HepG2 (cell line): ENCODE results near the gene BGN. TPM values are rescaled to one million over a fixed set of nuclear protein-coding genes. Genes with fewer than 3 reads are reported as not detected.

Experiments used
- ATAC-seq: fragments of 200-7000 bp; cut with Tn5 transposase; 3 replicates; pipeline ENCODE4 v1.9.1; 2020; ENCODE audit warnings: mild to moderate bottlenecking, moderate library complexity
- BruUV-seq: library from RNA; stranded (reverse); fragments of 400-500 nt; replicated peaks from 2 replicates; lab custom pipeline; 2021; lab: Mats Ljungman, UMichigan
- CTCF ChIA-PET: fragments of 300-600 bp; formaldehyde crosslinking; extraction: SDS; loops from one replicate; lab custom pipeline; 2021; ENCODE audit warnings: low total read pairs, inconsistent platforms, low intra/inter-chr PET ratio; lab: Yijun Ruan, JAX
- POLR2A ChIA-PET: fragments of 350-600 bp; sonication (Branson Sonifier 250); formaldehyde crosslinking; loops from one replicate; lab custom pipeline; 2020; ENCODE audit warnings: antibody characterized with exemption, inconsistent platforms; lab: Yijun Ruan, JAX
- DNase-seq: peaks from one replicate; pipeline ENCODE4 v3.0.0-alpha.2; 2015; ENCODE audit warnings: low spot score
- FAIRE-seq: peaks from 3 replicates; lab custom pipeline; 2011; peaks lifted over from hg19 to GRCh38; lab: Jason Lieb, UNC
- H2AFZ ChIP-seq: one replicate; pipeline ENCODE4 v1.6.1; 2011; ENCODE audit warnings: low read length, inconsistent platforms
- H3K27ac ChIP-seq: fragments of 300-600 bp; 3 replicates; pipeline ENCODE4 v1.8.0; 2011; ENCODE audit warnings: mixed run types, mild to moderate bottlenecking, mixed read lengths, low read length, inconsistent platforms; ENCODE audit not compliant: insufficient read depth; ENCODE audit errors: extremely low read length
- H3K27me3 ChIP-seq, 2 experiments: fragments of 200-600 bp in 1 of 2; 2 replicates in 1 of 2; 3 replicates in 1 of 2; pipeline versions ENCODE4 v1.6.0 to v1.8.0; 2011; ENCODE audit warnings: low read length in 2 of 2, mild to moderate bottlenecking in 2 of 2, moderate library complexity in 2 of 2, inconsistent platforms in 1 of 2; ENCODE audit not compliant: insufficient read depth in 2 of 2, control insufficient read depth in 1 of 2
- H3K36me3 ChIP-seq, 2 experiments: fragments of 200-600 bp in 1 of 2; replicated peaks in 1 of 2; 2 replicates in 1 of 2; 3 replicates in 1 of 2; pipeline versions ENCODE4 v1.5.1 to v1.8.0; 2011; ENCODE audit warnings: low read length in 2 of 2, inconsistent platforms in 1 of 2; ENCODE audit not compliant: insufficient read depth in 2 of 2, control insufficient read depth in 1 of 2
- H3K4me1 ChIP-seq: 2 replicates; pipeline ENCODE4 v1.5.1; 2012; ENCODE audit warnings: low read length, inconsistent platforms; ENCODE audit not compliant: insufficient read depth
- H3K4me2 ChIP-seq: 2 replicates; pipeline ENCODE4 v1.6.0; 2011; ENCODE audit warnings: low read depth, low read length, inconsistent platforms
- H3K4me3 ChIP-seq, 3 experiments: fragments of 200-600 bp in 1 of 3; sonication (generic), shearing (Covaris generic) in 1 of 3; replicated peaks in 1 of 3; 2 replicates each; pipeline ENCODE4 v1.5.1; 2011 to 2016; ENCODE audit warnings: low read length in 3 of 3, inconsistent platforms in 2 of 3, low read depth in 2 of 3, mild to moderate bottlenecking in 2 of 3, control low read depth in 1 of 3, mixed read lengths in 1 of 3; ENCODE audit not compliant: insufficient read depth in 1 of 3
- H3K79me2 ChIP-seq: one replicate; pipeline ENCODE4 v1.6.1; 2011; ENCODE audit warnings: low read length, inconsistent platforms; ENCODE audit not compliant: insufficient read depth
- H3K9ac ChIP-seq: 2 replicates; pipeline ENCODE4 v1.6.0; 2011; ENCODE audit warnings: mild to moderate bottlenecking, low read depth, low read length, inconsistent platforms; ENCODE audit not compliant: insufficient read depth
- H3K9me3 ChIP-seq: 2 replicates; pipeline ENCODE4 v1.5.1; 2012; ENCODE audit warnings: mild to moderate bottlenecking, low read length
- H4K20me1 ChIP-seq: 2 replicates; pipeline ENCODE4 v1.6.0; 2011; ENCODE audit warnings: inconsistent platforms, mild to moderate bottlenecking, low read length, moderate library complexity; ENCODE audit not compliant: insufficient read depth
- EEA1 ChIP-seq: sonication (generic); formaldehyde crosslinking; IDR thresholded peaks from 2 replicates; pipeline ENCODE4 v1.5.1; 2020; ENCODE audit warnings: mild to moderate bottlenecking, missing genetic modification reagents, borderline replicate concordance
- EED ChIP-seq: sonication (generic); formaldehyde crosslinking; IDR thresholded peaks from 2 replicates; pipeline ENCODE4 v1.5.0; 2020; ENCODE audit warnings: mild to moderate bottlenecking, missing genetic modification reagents
- HNF1B ChIP-seq: sonication (generic); formaldehyde crosslinking; IDR thresholded peaks from 2 replicates; pipeline ENCODE4 v1.5.1; 2020; ENCODE audit warnings: mild to moderate bottlenecking, moderate library complexity, missing genetic modification reagents
- HNF4A ChIP-seq: sonication (generic); formaldehyde crosslinking; IDR thresholded peaks from 2 replicates; pipeline ENCODE4 v1.4.0; 2020; ENCODE audit warnings: missing genetic modification reagents
- MAFG ChIP-seq: sonication (generic); formaldehyde crosslinking; IDR thresholded peaks from 2 replicates; pipeline ENCODE4 v1.5.1; 2020; ENCODE audit warnings: mild to moderate bottlenecking, missing genetic modification reagents
- POLR2AphosphoS5 ChIP-seq: IDR thresholded peaks from 2 replicates; pipeline ENCODE4 v1.6.1; 2012; ENCODE audit warnings: low read depth, low read length
- RCOR2 ChIP-seq: IDR thresholded peaks from 2 replicates; pipeline ENCODE4 v1.6.1; 2016; ENCODE audit warnings: missing biosample characterization, missing genetic modification reagents
- SMAD1 ChIP-seq: sonication (generic); formaldehyde crosslinking; IDR thresholded peaks from 2 replicates; pipeline ENCODE4 v1.4.0; 2020; ENCODE audit warnings: missing genetic modification reagents, low read depth, mild to moderate bottlenecking, borderline replicate concordance
- SP4 ChIP-seq: sonication (generic); formaldehyde crosslinking; IDR thresholded peaks from 2 replicates; pipeline ENCODE4 v1.8.1; 2023; ENCODE audit warnings: mild to moderate bottlenecking, missing genetic modification reagents
- TAF1 ChIP-seq: sonication (generic); formaldehyde crosslinking; IDR thresholded peaks from 2 replicates; pipeline ENCODE4 v1.4.0; 2020; ENCODE audit warnings: missing genetic modification reagents
- TERF1 ChIP-seq: sonication (generic); formaldehyde crosslinking; IDR thresholded peaks from 2 replicates; pipeline ENCODE4 v1.8.0; 2022; ENCODE audit warnings: mild to moderate bottlenecking, missing genetic modification reagents, moderate library complexity
- ZFP82 ChIP-seq: sonication (generic); formaldehyde crosslinking; IDR thresholded peaks from 2 replicates; pipeline ENCODE4 v1.5.1; 2020; ENCODE audit warnings: mild to moderate bottlenecking, missing genetic modification reagents, borderline replicate concordance
- ZNF225 ChIP-seq: sonication (generic); formaldehyde crosslinking; IDR thresholded peaks from 2 replicates; pipeline ENCODE4 v1.4.0; 2020; ENCODE audit warnings: mild to moderate bottlenecking, missing genetic modification reagents
- ZNF432 ChIP-seq: sonication (generic); formaldehyde crosslinking; IDR thresholded peaks from 2 replicates; pipeline ENCODE4 v1.5.0; 2020; ENCODE audit warnings: missing genetic modification reagents, mild to moderate bottlenecking, borderline replicate concordance
- ZNF503 ChIP-seq: sonication (generic); formaldehyde crosslinking; IDR thresholded peaks from 2 replicates; pipeline ENCODE4 v1.4.0; 2020; ENCODE audit warnings: missing genetic modification reagents
- ZNF543 ChIP-seq: sonication (generic); formaldehyde crosslinking; IDR thresholded peaks from 2 replicates; pipeline ENCODE4 v1.4.0; 2020; ENCODE audit warnings: mild to moderate bottlenecking, missing genetic modification reagents
- ZNF792 ChIP-seq: IDR thresholded peaks from 2 replicates; pipeline ENCODE4 v1.6.1; 2016
- ZSCAN20 ChIP-seq: sonication (generic); formaldehyde crosslinking; IDR thresholded peaks from 2 replicates; pipeline ENCODE4 v1.4.0; 2020; ENCODE audit warnings: missing genetic modification reagents, mild to moderate bottlenecking, borderline replicate concordance
- WGBS: methylation state at CpG from one replicate; pipeline ENCODE4 v1.1.6; 2017; ENCODE audit warnings: low lambda C conversion rate; 5-methylcytosine and 5-hydroxymethylcytosine counted together
- in situ Hi-C: cut with HindIII; loops from 2 replicates; pipeline ENCODE4 v1.10.0; 2017; ENCODE audit warnings: low pct_unique_long_range_greater_than_20kb; ENCODE audit not compliant: extremely low pct_ligation_motif_present
- intact Hi-C: fragments of 100-400 bp; cut with micrococcal nuclease; formaldehyde crosslinking; loops from one replicate; pipeline ENCODE4 v1.10.0; 2022; ENCODE audit not compliant: unreplicated experiment
- polyA plus RNA-seq, 8 experiments: library from polyadenylated mRNA; depleted of rRNA in 3 of 8; stranded (reverse) in 7 of 8; unstranded in 1 of 8; fragments of >200 nt; fragmentation: Illumina TruSeq in 4 of 8; extraction: Trizol in 4 of 8; gene quantifications; 2 replicates each; pipeline versions ENCODE4 v1.2.1 to v1.2.3, GENCODE V29; 2011 to 2016; ENCODE audit warnings: low read depth in 4 of 8, missing spikeins in 1 of 8, mixed read lengths in 1 of 8; ENCODE audit not compliant: insufficient read depth in 1 of 8
- total RNA-seq, 5 experiments: library from RNA; depleted of rRNA; stranded (reverse); fragments of >200 nt; fragmentation: Illumina TruSeq; extraction: Trizol; gene quantifications; 2 replicates each; pipeline ENCODE4 v1.2.3, GENCODE V29; 2016; ENCODE audit warnings: low read depth in 1 of 5

BGN gene
- total and polyA plus RNA-seq, 2 of the 13 experiments (the other 11 are each of a cell fraction or from before 2014, with no cell fraction given) = 0.18 to 0.63 TPM

GRCh38 chrX:153514259-153514658 lies 19.5 kb downstream of the BGN start:
- no peak overlapping the region for H3K9ac ChIP-seq
- BruUV-seq = no TSS peak
- H3K4me2 ChIP-seq = no peak overlapping the region
- 0 out of 5 replicates have a peak, but pooled peaks cover 0 to 5% of the 10 kb centered on the region in 2 experiments for H3K27me3 ChIP-seq
- H3K9me3 ChIP-seq = no peaks in the 10 kb centered on the region
- ChIA-PET CTCF (no interaction called here), POLR2A (no interaction called here)
- ATAC-seq (no peak), DNase-seq (no peak), FAIRE-seq (no peak)
- H3K79me2 ChIP-seq = no peaks in the 10 kb centered on the region
- no peaks in the 10 kb centered on the region for H3K4me1 ChIP-seq
- no peak for TF ChIP-seq ZNF225
- TF ChIP-seq ZNF543 = no peak
- no peak for TF ChIP-seq EEA1 (CRISPR knock-in tag)
- no peak for TF ChIP-seq ZNF432 (CRISPR knock-in tag)
- TF ChIP-seq ZFP82 (CRISPR knock-in tag) = no peak
- TF ChIP-seq ZNF792 (CRISPR knock-in tag) = no peak
- TF ChIP-seq HNF1B (CRISPR knock-in tag) = no peak
- TF ChIP-seq SP4 = no peak
- no peak for TF ChIP-seq POLR2AphosphoS5
- TF ChIP-seq RCOR2 (CRISPR knock-in tag) = no peak
- TF ChIP-seq HNF4A (CRISPR knock-in tag) = no peak
- TF ChIP-seq SMAD1 = no peak
- TF ChIP-seq MAFG = no peak
- no peak for TF ChIP-seq EED (CRISPR knock-in tag)
- TF ChIP-seq ZSCAN20 (CRISPR knock-in tag) = no peak
- TF ChIP-seq TERF1 (CRISPR knock-in tag) = no peak
- TF ChIP-seq TAF1 (CRISPR knock-in tag) = no peak
- TF ChIP-seq ZNF503 (CRISPR knock-in tag) = no peak
- WGBS = 50% methylated on average over 5 of the region's 9 CpGs
- no peaks in the 10 kb centered on the region for H3K36me3 ChIP-seq
- H2AFZ ChIP-seq = no peak overlapping the region
- H3K27ac ChIP-seq = no peak overlapping the region
- in situ Hi-C loops = no loop called here
- H4K20me1 ChIP-seq = no peaks in the 10 kb centered on the region
- intact Hi-C loops = no loop called here
- no peak overlapping the region for H3K4me3 ChIP-seq
